ENCODE data around the gene RAD54L. TPM values are rescaled to one million over a fixed set of nuclear protein-coding genes. Genes with fewer than 3 reads are reported as not detected.
A peak's percentile ranks its signal among the peaks of the same experiment; 100 is the strongest.

Gene RAD54L
- total RNA-seq, 1 donor from 2014 or later = 9.3 TPM

DNA sequence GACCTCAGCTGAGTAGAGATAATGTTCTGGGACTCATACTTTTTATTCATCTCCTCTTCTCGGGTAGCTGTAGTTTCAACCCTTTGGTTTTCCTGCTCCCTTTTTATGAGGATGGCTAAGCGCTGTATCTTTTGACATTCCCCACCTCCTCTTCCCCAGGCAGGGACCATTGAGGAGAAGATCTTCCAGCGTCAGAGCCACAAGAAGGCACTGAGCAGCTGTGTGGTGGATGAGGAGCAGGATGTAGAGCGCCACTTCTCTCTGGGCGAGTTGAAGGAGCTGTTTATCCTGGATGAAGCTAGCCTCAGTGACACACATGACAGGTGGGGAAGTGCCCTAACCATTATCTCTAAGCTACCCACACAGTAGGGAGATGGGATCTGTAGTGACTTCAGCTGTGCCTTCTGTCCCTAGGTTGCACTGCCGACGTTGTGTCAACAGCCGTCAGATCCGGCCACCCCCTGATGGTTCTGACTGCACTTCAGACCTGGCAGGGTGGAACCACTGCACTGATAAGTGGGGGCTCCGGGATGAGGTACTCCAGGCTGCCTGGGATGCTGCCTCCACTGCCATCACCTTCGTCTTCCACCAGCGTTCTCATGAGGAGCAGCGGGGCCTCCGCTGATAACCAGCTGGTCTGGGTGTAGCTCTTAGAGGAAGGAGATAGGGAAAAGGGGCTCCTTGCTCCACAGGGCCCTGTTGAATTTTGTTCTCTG is 30.3 kb downstream of the RAD54L start:
- Mint-ChIP-seq H3K4me3 (ENCODE audit: unreplicated experiment) (no peak overlapping the region), H3K4me1 (ENCODE audit: unreplicated experiment) (no peaks in the 10 kb centered on the region), H3K27ac (ENCODE audit: unreplicated experiment) (no peak overlapping the region), H3K27me3 (ENCODE audit: unreplicated experiment) (no peaks in the 10 kb centered on the region), H3K9me3 (ENCODE audit: unreplicated experiment) (no peaks in the 10 kb centered on the region), H3K36me3 (ENCODE audit: low read depth, unreplicated experiment) (peaks cover 19% of the 10 kb centered on the region)
- TF ChIP-seq CTCF (IDR thresholded peaks at IDR 0.05; ENCODE audit: unreplicated experiment) = no peak
- DNase-seq (ENCODE audit: low spot score) = no peak

- no peak overlapping the region for H3K4me3 Mint-ChIP-seq (ENCODE audit: unreplicated experiment)
- DNase-seq (ENCODE audit: low spot score) = no peak
- no peak for TF ChIP-seq CTCF (IDR thresholded peaks at IDR 0.05; ENCODE audit: unreplicated experiment)
- no peak overlapping the region for H3K27ac Mint-ChIP-seq (ENCODE audit: unreplicated experiment)
- no peaks in the 10 kb centered on the region for H3K27me3 Mint-ChIP-seq (ENCODE audit: unreplicated experiment)
- peaks cover 27% of the 10 kb centered on the region for H3K36me3 Mint-ChIP-seq (ENCODE audit: low read depth, unreplicated experiment)
- no peaks in the 10 kb centered on the region for H3K9me3 Mint-ChIP-seq (ENCODE audit: unreplicated experiment)
- no peaks in the 10 kb centered on the region for H3K4me1 Mint-ChIP-seq (ENCODE audit: unreplicated experiment)
Observed at GRCh38 chr1:46278807-46279206, 31.2 kb downstream of the RAD54L start.

GRCh38 chr1:46280092-46280491 is 32.5 kb downstream of the RAD54L start:
- Mint-ChIP-seq H3K4me1 (ENCODE audit: unreplicated experiment) (no peaks in the 10 kb centered on the region), H3K4me3 (ENCODE audit: unreplicated experiment) (no peak overlapping the region), H3K36me3 (ENCODE audit: low read depth, unreplicated experiment) (peaks cover 36% of the 10 kb centered on the region), H3K27me3 (ENCODE audit: unreplicated experiment) (peaks cover 2% of the 10 kb centered on the region), H3K9me3 (ENCODE audit: unreplicated experiment) (no peaks in the 10 kb centered on the region), H3K27ac (ENCODE audit: unreplicated experiment) (no peak overlapping the region)
- no peak for TF ChIP-seq CTCF (IDR thresholded peaks at IDR 0.05; ENCODE audit: unreplicated experiment)
- no peak for DNase-seq (ENCODE audit: low spot score)

- Mint-ChIP-seq H3K27ac (ENCODE audit: unreplicated experiment) (no peak overlapping the region), H3K4me3 (ENCODE audit: unreplicated experiment) (no peak overlapping the region), H3K4me1 (ENCODE audit: unreplicated experiment) (no peaks in the 10 kb centered on the region), H3K27me3 (ENCODE audit: unreplicated experiment) (peaks cover 2% of the 10 kb centered on the region), H3K9me3 (ENCODE audit: unreplicated experiment) (no peaks in the 10 kb centered on the region), H3K36me3 (ENCODE audit: low read depth, unreplicated experiment) (peaks cover 34% of the 10 kb centered on the region)
- no peak for DNase-seq (ENCODE audit: low spot score)
- TF ChIP-seq CTCF (IDR thresholded peaks at IDR 0.05; ENCODE audit: unreplicated experiment) = no peak
Observed at GRCh38 chr1:46281021-46281420, 33.5 kb downstream of the RAD54L start.

DNA sequence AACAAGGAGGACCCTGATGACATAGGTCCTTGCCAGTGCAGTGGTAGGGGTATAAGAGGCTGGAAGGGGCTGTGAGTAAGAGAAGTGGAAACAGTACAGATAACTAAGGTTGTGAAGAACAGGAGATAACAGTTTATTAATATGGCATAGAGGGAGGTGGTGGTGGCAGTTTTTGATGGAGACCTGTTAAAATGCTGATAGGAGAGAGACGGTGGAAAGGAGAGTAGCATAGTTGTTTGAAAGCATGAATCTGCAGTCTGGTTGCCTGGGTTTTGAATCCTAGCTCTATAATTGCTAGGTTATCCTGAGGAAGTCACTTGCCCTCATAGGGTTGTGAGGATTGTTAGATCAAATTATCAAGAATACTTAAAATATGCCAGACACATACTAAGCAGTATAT is 36.5 kb downstream of the RAD54L start:
- Mint-ChIP-seq H3K9me3 (ENCODE audit: unreplicated experiment) (no peaks in the 10 kb centered on the region), H3K4me3 (ENCODE audit: unreplicated experiment) (peak overlapping the region; percentile 43), H3K27me3 (ENCODE audit: unreplicated experiment) (peaks cover 2% of the 10 kb centered on the region), H3K4me1 (ENCODE audit: unreplicated experiment) (peaks cover 16% of the 10 kb centered on the region), H3K27ac (ENCODE audit: unreplicated experiment) (no peak overlapping the region), H3K36me3 (ENCODE audit: low read depth, unreplicated experiment) (peaks cover 42% of the 10 kb centered on the region)
- TF ChIP-seq CTCF (IDR thresholded peaks at IDR 0.05; ENCODE audit: unreplicated experiment) = no peak
- DNase-seq (ENCODE audit: low spot score) = no peak
